A673 (cell line): ENCODE measurements around the gene C14orf132.

ENCODE experiments used
- EZH2 ChIP-seq: fragments of 200-600 bp; sonication (generic); IDR thresholded peaks from 2 replicates; pipeline ENCODE4 v1.6.1; 2017; ENCODE audit warnings: borderline replicate concordance, low read depth, mild to moderate bottlenecking, mixed read lengths, antibody characterized with exemption, low read length; ENCODE audit not compliant: poor library complexity, severe bottlenecking
- TF ChIP-seq, protein P1 (sequence below): fragments of 300-800, 200-600 bp; sonication (generic); conservative IDR thresholded peaks from 2 replicates; pipeline ENCODE4 v1.5.1; 2017; ENCODE audit warnings: low read depth, mild to moderate bottlenecking, antibody characterized with exemption, low read length, moderate library complexity, mixed read lengths

DNA sequence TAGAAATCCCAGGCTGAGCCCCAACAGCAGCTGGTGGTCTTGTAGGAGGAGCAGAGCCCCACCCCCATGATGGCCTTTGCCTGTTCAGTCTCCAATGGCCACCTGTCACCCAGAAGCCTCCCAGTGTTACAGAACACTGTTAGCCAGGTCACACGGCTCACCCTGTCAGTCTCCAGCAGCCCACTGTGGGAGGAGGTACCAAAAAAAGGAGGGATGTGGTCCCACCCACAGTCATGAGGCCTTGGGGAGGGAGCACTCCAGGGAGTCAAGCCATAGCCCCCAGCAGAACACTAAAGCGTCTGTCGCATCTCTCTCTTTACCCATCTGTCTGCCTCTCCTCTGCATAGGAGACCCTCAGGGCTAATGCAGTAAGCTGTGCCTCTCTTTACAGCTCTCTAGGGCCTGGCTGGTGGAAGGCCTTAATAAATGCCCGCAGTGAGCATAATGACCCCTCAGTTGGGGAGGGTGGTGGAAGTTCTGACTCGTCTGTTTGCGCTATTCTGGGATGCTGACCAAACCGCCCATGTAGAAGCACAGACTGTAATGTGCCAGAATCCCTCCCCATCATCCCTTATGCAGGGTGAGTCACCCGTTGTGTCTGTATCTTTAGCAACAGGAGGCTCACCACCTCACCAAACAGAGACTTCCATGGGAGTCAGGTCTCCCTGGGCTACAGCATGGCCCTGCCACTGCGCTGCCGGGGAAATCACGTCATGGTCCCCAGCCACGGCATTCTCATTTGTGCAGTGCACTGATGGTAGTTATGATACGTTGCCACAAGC lies 14.6 kb downstream of the C14orf132 start:
- no peak for TF ChIP-seq EZH2
- TF ChIP-seq, protein P1, sequence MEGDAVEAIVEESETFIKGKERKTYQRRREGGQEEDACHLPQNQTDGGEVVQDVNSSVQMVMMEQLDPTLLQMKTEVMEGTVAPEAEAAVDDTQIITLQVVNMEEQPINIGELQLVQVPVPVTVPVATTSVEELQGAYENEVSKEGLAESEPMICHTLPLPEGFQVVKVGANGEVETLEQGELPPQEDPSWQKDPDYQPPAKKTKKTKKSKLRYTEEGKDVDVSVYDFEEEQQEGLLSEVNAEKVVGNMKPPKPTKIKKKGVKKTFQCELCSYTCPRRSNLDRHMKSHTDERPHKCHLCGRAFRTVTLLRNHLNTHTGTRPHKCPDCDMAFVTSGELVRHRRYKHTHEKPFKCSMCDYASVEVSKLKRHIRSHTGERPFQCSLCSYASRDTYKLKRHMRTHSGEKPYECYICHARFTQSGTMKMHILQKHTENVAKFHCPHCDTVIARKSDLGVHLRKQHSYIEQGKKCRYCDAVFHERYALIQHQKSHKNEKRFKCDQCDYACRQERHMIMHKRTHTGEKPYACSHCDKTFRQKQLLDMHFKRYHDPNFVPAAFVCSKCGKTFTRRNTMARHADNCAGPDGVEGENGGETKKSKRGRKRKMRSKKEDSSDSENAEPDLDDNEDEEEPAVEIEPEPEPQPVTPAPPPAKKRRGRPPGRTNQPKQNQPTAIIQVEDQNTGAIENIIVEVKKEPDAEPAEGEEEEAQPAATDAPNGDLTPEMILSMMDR, result no peak
